Measurements from ENCODE around the gene DOCK6.

The DOCK6 gene

DNA sequence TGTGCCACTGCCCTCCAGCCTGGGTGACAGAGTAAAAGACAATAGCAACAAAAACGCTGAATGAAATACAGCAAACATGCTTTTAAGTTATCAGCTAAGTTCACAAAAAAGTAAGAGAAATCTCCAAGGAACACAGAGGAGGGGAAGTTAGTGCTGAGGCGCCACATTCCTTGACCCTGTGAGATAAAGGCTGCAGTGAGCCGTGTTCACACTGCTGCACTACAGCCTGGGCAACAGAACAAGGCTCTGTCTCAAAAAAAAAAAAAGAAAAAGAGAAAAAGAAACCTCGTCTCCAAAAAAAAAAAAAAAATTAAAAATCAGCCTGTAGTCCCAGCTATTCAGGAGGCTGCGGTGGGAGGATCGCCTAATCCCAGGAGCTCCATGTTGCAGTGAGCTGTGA is 16.3 kb upstream of the DOCK6 start:
- DNase-seq (ENCODE audit: low read depth): no peak

DNA sequence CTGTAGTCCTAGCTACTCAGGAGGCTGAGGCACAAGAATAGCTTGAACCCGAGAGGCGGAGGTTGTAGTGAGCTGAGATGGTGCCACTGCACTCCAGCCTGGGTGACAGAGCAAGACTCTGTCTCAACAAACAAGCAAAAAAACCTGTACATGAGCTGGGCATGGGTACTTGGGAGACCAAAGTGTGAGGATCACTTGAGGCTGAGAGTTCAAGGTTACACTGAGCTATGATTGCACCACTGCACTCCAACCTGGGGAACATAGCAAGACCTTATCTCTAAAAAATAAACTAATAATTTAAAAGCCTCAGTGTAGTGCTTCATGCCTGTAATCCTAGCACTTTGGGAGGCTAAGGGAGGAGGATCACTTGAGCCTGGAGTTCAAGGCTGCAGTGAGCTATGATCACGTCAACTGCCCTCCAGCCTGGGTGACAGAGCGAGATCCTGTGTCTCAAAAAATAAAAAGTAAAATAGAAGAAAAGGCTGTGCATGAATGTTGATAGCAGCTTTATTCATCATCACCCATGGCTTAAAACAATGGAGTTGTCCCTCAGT is 12.3 kb upstream of the DOCK6 start:
- no peak for DNase-seq (ENCODE audit: low read depth)

DNA sequence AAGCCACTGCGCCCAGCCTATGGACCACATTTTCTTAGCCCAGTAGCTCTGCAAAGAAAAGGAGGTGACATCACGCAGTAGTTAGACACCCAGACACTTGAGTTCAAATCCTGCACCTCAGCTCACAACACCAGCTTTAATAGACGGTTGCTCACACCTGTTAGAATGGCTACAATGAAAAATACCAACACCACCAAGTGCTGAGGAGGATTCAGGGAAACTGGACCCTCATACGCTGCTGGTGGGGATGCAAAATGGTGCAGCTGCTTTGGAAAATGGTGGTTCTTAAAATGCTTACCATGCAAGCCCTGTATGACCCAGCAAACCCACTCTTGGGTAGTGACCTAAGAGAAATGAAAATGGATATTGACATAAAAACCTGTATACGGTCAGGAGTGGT is 11.7 kb upstream of the DOCK6 start:
- DNase-seq (ENCODE audit: low read depth): no peak

DNA sequence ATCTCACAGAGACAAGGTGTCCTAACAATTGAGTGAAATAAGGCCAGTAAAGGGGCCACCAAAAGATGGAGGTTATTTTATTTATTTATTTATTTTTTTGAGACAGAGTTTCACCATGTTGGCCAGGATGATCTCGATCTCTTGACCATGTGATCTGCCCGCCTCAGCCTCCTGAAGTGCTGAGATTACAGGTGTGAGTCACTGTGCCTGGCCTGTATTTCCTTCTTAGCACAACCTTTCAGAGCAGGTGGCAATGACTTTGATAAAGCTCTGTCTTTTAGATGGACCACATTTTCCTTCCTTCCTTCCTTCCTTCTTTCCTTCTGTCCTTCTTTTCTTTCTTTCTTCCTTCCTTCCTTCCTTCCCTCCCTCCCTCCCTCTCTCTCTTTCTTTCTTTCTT is 11.0 kb upstream of the DOCK6 start:
- DNase-seq (ENCODE audit: low read depth): no peak

DNA sequence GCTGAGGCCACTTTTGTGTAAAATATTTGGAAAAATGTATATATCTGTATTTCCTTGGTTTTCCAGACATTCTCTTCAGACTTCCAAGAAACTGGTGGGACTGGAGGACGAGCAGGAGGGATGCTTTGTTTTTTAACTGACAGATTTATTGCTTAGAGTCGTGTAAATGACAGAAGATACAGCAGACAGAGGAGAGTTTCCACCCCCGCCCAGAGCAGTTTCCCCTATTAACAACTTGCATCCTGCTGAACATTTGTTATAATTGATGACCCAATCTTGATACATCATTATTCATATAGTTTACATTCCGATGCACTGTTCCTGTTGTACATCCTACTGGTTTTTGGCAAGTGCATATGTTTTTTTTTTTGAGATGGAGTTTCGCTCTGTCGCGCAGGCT is 7.1 kb upstream of the DOCK6 start:
- no peak for DNase-seq (ENCODE audit: low read depth)

DNA sequence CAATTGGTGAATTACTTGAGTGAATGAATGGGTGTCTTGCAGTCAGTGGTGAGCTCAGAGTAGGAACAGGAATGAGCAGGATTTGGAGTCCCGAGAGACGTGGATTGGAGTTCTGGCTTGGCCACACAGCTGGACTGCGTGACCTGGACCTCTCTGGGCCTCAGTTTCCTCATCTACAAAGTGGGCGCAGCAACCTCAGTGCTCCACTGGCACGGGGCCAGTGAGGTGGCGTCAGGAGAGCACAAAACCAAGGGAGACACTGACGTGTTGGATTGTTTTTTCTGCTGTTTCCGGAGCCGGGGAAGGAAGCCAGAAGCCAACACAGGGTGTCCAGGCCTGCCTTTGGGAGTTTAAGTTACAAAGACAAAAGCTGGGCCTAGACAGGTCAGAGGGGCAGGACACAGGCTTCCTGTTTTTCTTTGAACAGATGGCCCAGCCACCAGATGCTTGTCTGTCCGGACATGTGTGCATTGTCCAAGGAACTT is 6.5 kb upstream of the DOCK6 start:
- no peak for DNase-seq (ENCODE audit: low read depth)

DNA sequence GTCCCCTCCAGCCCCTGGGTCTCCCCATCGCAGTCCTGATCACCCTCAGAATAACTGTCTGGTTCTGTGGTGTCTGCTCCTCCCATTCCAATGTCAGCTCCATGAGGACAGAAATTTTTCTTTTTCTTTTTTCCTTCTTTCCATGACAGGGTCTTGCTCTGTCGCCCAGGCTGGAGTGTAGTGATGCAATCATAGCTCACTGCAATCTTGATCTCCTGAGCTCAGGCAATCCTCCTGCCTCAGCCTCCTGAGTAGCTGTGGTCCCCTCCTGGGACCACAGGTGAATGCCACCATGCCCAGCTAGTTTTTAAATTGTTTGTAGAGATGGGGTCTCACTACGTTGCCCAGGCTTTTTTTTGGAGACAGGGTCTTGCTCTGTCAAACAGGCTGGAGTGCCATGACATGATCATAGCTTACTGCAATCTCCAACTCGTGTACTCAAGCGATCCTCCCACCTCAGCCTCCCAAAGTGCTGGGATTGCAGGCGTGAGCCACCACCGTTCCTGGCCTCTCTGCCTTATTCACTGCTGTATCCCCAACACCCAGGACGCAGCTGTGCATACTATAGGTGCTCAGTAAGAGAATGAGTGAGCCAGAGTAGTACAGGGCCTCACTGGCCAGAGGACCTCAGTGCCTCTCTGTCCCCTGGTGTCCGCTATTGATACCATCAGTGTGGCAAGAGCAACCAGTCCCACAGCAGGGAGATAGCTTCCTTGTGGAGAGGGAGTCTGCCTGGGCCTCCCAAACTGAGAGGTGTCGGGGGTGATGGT is 5.2 kb upstream of the DOCK6 start:
- no peak for DNase-seq (ENCODE audit: low read depth)

DNA sequence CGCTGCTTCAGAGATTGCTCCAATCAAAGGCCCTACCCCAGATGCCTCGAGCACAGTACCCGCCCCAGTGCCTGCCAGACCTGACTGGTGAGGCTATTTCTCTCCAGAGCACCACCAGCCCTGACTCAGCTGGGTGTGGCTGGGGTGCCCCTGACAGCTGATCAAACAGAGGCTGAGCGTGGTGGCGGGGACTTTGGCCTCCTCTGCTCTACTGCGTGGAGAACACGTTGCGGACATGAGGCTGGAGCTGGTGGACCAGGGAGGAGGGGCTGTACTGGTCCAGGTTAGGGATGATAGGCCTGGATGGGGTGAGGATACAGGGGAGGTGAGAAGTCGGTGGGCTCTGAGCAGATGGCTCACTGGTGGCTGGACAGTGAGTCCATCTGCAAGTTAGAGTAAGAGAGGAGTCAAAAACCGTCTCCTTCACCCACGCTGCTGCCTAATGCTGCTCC is 3.5 kb upstream of the DOCK6 start:
- no peak for DNase-seq (ENCODE audit: low read depth)

DNA sequence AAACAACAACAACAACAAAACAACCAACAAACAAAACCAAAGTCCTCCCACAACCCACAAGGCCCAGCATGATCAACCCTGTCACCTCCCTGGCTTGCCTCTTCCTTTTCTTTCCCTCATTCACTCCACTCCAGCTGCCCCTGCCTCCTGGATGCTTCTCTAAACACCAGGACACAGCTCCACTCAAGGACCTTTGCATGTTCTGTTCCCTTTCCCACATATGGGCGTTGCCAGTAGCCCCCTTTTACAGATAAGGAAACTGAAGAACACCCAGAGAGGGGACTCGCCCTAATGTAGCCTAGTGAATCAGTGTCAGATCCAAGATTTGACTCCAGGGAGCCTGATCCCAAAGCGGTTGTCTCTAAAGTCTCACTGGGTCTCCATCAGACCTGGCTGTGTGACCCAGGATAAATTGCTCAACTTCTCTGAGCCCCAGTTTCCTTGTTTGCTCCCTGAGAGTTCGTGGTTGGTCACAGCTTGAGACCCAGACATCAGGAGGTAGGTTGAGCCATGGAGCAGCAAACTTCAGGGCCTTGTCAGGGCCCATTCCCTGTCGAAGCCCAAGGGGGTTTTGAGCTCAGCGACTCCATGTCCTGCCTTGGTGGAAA is 3.0 kb upstream of the DOCK6 start:
- no peak for DNase-seq (ENCODE audit: low read depth)

DNA sequence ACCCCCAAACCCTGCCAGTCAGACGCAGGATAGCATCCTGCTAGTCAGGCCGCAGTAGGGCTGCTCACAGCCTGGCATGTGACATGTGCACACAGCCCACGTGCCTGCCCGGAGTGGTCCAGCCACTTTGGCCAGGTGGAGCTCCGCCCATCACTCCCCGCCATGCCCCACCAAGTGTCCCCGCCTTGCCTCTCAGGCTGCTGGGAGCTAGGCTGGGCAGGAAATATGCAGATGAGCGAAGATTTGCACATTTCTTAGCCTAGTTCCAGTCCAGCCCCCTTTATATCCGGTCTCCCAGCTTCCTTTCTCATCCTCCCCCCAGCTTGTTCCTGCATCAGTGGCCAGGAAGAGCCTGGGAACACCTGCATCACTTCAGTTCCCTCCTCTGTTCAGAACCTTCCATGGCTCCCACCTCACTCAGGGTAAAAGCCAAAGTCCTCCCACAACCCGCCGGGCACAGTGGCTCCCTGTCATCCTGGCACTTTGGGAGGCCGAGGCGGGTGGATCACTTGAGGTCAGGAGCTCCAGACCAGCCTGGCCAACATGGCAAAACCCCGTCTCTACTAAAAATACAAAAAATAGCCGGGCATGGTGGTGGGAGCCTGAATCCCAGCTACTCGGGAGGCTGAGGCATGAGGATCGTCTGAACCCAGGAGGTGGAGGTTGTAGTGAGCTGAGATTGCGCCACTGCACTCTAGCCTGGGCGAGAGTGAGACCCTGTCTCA is 2.3 kb upstream of the DOCK6 start:
- no peak for DNase-seq (ENCODE audit: low read depth)

DNA sequence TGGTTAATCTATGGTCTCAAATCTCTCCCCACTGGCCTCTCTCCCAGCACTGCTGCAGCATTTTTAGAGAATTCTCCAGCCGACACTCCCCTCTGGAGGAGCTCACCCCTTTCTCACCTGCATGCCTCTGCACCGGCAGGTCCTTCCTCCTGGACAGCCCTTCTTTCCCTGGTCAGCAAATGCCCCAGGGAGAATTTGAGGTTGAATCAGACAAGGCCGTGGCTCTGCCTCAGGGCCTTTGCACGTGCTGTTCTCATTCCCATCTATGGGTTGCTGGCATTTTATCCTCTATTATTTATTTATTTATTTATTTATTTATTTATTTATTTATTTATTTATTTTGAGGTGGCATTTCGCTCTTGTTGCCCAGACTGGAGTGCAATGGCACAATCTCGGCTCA is 1.4 kb upstream of the DOCK6 start:
- no peak for DNase-seq (ENCODE audit: low read depth)

DNA sequence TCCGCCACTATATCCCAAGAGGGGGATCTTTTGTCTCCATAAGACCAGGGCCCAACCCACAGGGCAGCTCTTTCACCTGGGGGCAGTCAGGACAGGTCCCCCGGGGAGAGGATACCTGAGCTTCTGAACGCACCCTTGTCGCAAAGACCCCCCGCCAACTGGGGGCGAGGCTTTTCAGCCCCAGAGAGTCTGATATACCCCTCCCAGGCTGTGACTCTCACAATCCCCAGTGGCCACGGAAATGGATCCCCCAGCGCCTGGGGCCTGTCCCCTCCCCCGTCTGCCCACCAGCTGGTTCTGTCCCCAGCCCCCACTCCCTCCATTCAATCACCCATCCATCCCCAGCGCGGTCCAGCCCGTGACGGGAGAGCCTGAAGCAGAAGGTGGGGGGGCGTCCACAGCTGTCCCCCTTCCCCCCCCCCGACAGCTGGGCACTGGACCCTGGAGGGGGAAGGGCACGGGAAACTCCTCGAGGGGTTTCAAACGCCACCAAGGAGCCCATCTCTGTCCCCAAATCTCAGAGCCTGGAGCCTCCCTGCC is 823 bp downstream of the DOCK6 start:
- no peak for DNase-seq (ENCODE audit: low read depth)

DNA sequence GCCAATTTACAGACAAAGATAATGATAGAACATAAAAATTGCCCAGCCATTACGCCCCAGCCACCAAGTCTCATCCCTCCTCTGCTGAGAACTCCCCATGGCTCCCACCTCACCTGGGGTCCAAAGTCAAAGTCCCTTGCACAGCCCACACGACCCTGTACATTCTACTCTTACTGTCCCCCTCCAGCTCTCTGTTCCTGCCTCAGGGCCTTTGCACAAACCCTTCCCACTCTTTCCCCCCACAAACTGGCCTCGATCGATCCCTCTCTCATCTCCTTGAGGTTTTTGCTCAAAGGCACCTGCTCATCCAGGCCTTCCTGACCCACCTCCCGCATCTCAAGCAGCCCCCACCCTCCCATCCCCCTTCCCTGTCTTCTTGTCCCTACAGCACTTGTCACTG is 1.3 kb downstream of the DOCK6 start:
- no peak for DNase-seq (ENCODE audit: low read depth)

DNA sequence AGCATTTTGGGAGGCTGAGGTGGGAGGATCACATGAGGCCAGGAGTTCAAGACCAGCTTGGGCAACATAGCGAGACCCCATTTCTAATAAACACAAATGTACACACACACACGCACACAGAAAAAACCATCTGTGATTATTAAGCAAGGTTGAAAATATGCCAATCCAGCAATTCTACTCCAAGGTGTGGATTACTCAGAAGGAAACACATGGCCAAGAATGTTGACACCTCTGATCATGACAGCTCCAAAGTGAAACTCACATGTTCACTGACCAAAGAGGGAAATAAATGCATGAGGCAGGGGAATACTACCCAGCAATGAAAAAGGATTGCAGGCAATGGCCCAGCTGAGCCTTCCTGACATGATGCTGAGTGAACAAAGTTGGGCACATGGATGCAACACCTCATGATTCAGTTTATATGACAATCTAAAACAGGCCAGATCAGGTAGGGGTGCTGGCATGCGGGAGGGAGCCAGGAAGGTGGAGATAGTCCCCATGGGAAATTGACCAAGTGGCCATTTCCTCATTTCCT is 4.4 kb downstream of the DOCK6 start:
- no peak for DNase-seq (ENCODE audit: low read depth)

DNA sequence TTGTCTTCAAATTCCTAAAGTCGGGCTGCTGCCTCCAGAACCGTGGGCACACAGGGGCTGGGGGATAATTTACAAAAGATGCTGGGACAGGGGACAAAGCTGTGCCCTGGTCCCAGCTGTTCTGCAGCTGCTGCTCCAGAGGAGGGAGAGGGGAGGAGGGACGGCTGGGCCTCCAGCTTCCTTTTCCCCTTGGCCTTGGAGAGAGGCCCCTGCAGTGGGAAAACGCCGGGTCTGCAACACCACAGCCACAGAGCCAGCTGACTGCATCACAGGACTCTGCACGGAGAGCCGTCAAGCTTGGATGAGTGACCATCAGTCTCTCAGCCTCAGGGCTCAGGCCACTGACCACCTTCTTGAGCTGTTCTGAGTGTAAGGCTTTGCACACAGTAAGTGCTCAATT is 6.1 kb downstream of the DOCK6 start:
- DNase-seq (ENCODE audit: low read depth): no peak

DNA sequence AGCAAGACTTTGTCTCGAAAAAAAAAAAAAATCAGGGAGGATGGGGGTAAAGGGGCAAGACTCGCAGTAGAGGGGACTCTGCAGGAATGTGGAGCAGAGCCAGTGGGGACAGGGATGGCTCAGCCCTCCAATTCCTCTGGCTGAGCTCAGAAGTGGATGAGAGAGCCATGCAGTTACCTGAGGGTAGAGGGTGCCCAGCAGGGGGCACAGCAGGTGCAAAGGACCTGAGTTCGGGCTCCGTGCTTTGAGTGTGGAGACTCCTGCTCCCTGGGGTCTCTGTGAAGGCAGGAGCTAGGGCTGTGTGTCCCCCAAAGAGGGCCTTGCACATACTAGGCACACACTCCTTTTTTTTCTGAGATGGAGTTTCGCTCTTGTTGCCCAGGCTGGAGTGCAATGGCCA is 7.7 kb downstream of the DOCK6 start:
- DNase-seq (ENCODE audit: low read depth): no peak

DNA sequence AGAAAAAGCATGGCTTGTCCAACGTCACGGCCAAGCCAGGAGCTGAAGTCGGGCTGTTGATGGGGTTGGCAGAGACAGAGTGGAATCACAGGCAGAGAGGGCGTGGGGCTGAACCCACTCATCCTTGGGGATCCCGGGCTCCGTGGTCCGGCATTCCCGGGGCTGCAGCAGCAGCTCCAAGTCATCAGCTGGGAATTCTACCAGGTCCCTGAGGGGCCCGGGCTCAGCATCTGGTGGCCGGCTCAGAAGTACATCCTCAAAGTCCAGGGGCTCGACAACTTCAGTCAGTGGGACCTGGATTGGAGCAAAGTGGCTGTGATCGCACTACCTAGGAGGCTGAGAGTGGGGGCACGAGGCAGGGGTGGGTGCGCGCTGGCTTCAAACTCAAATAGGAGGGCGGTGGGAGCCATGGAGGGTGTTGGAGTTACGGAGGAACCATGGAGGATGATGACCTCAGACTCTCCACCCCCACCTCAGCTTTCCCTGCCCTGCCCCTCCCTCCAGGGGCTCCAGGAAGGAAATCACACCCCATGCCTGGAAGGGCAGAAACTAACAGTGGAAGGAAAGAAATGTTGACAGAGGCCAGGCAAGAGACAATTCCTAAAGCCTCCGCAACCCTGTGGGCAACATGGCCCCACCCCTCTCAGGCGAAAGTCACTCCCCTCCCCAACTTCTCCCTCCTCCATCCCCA is 9.5 kb downstream of the DOCK6 start:
- DNase-seq (ENCODE audit: low read depth): no peak

DNA sequence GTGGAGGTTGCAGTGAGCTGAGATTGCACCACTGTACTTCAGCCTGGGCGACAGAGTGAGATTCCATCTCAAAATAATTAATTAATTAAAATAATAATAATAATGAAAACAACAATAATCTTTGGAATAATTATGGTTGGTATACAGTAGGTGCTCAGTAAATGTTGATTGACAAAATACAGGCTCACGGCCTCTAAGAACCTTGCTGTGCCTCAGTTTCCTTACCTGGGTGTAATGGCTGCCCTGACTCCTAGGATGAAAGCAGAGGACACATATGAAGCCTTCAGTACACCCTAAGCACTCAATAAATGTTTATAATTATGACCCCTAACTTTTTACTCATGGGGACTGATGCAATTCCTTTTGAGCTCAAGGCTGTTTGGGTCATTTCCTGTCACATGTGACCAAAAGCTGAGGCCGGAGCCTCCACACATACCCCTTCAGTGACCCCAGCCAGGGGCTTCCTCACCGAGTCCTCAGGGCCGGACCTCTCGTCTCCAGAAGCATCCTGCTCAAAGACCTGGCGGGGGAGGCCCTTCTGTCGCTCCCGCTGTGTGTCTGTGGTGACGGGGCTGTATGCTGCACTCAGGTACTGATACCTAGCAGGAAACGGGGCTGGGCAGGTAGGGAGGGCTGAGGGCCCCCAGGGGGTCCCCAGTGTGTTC is 10.5 kb downstream of the DOCK6 start:
- DNase-seq (ENCODE audit: low read depth): no peak

DNA sequence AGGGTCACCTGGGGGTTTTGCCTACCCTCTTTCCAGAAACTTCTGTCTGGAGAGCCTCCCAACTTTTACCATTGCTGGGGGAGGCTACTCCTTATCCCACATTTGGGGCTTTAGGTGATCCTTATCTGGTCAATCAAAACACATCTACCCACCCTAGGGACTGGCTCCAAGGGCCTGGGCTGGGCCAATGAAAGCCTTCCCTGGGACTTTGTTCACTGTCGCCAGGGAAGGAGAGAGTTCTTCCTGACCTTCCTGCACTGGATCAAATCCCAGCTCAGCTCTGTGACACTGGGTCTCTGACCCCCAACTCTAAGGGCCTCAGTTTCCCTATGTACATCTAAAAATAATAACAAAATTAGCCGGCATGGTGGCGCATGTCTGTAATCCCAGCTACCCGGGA is 11.1 kb downstream of the DOCK6 start:
- DNase-seq (ENCODE audit: low read depth): no peak

DNA sequence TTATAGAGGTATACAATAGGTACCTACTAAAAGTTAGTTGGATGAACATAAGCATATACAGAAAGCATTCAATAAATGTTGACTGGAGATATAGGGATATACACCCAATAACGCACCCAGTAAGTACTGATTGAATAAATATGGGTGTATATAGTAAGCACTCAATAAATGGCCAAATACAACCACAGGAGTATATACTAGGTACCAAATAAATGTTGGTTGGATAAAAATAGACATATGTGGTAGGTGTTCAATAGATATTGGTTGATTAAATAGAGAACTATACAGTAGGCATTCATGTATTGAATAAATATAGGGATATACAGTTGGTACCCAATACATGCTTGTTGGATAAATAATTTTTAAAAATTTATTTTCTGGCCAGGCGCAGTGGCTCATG is 13.5 kb downstream of the DOCK6 start:
- no peak for DNase-seq (ENCODE audit: low read depth)

DNA sequence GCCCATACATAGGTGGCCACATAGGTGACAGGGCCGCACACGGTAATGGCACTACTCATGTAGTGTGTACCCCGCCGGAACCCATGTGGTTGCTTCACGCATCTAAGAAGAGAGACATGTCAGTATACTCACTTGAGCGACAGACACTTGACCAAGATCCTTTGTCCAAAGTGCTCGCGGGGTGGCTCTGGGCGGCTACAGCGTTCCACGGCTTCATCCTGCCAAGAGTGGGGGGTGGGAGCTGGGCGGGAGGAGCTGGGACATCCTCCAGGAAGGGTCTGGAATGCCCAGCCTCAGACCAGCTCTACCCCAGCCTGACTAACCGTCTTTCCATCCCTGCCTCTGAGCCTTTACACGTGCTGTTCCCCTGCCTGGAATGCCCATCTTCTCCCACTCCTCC is 14.4 kb downstream of the DOCK6 start:
- DNase-seq (ENCODE audit: low read depth): no peak
